ENCODE data around the gene PPP2R2C.

DNA sequence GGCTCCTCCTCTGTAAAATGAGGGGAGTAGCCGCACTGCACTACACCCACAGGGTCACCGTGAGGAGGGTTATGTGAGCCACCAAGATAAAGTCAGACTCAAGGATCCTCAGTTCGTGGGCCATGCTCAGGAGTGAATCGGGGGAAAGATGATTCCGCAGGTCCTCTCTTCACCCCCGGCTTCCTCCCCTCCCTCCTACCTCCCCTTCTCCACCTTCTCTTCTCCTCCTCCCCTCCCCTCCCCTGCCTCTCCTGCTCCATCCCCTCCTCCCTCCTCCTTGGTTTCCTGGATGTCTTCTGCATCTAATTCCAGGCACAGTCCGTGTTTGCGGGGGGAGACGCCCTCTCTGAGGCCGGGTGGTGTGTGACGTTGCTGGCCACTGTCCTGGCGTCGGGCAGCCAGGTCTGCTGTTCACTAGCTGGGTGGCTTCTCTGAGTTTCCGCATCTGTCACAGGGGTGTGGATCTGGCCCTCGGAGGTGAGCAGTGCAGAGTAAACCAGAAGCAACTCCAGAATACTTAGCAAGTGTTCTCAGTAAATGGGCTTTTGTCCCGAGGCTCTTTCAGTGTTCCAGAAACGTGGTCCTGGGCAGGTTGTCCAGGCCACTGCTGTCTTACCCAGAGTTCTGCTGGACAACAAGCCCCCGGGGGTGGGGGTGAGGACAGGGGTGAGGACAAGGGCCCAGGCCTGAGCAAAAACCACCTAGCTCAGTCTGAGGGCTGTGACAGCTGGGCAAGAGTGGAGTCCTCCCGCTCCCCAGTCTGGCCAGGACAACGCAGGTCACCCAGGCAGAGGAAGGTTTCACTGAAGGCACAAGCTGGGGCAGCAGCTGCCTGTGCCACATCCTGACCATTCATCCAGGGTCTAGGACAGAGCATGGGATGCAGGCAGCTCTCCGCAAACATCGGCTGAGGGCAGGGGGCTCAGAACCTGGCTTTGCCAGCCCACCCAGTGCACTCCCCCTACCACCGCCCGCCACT, 92.4 kb downstream of the PPP2R2C start:
- TF ChIP-seq, protein P1, sequence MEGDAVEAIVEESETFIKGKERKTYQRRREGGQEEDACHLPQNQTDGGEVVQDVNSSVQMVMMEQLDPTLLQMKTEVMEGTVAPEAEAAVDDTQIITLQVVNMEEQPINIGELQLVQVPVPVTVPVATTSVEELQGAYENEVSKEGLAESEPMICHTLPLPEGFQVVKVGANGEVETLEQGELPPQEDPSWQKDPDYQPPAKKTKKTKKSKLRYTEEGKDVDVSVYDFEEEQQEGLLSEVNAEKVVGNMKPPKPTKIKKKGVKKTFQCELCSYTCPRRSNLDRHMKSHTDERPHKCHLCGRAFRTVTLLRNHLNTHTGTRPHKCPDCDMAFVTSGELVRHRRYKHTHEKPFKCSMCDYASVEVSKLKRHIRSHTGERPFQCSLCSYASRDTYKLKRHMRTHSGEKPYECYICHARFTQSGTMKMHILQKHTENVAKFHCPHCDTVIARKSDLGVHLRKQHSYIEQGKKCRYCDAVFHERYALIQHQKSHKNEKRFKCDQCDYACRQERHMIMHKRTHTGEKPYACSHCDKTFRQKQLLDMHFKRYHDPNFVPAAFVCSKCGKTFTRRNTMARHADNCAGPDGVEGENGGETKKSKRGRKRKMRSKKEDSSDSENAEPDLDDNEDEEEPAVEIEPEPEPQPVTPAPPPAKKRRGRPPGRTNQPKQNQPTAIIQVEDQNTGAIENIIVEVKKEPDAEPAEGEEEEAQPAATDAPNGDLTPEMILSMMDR (IDR thresholded peaks at IDR 0.05): no peak
- no peak for TF ChIP-seq POLR2A (IDR thresholded peaks at IDR 0.05)

Measured in heart left ventricle (tissue), 13 donors.